T-helper 1 cell (primary cell): ENCODE data around the gene ALOXE3.
A peak's percentile ranks its signal among the peaks of the same experiment; 100 is the strongest.
"Not testable (repeated sequence)": the region's sequence is repeated elsewhere in the genome, so short reads cannot be mapped to it uniquely, and the experiment has no call there.

ENCODE experiments used
- DNase-seq, 5 donors: peaks; one replicate each; pipeline ENCODE4 v3.0.0-alpha.2; 2012 to 2020

The ALOXE3 gene

DNA sequence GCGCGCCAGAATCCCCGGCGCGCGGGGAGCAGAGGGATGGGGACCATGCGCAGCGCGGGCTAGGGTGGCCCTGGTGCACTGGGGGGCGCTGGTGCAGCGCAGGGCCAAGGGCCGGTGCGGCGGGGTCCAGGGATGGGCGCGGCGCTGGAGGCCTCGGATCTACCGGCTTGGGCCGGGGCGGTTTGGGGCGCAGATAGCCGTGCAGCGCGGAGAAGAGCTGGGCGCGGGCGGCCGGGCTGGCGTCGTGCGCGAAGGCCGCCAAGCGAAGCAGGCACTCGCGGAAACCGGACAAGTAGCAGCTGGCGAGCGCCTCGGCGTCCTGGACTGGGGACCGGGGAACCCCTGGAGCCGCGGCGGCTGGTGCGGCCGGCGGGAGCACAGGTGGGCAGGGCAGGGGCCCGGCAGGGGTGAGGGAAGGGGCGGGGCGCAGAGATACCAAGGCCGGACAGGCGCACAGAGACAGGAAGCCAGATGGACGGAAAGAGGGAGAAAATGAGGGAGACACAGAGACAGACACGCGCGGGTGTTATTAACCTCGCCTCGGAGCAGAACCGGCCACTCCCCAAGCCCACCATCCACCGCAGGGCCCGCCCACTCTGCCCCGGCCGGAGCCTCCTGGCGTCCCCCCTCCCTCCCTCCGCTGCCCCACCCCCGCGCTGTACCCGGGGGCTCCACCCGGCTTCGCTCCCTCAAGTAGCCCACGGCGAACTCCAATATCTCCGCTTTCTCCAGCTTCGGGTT lies 3.5 kb upstream of the ALOXE3 start:
- DNase-seq, result peak in 1 of 5 donors; percentile 63

DNA sequence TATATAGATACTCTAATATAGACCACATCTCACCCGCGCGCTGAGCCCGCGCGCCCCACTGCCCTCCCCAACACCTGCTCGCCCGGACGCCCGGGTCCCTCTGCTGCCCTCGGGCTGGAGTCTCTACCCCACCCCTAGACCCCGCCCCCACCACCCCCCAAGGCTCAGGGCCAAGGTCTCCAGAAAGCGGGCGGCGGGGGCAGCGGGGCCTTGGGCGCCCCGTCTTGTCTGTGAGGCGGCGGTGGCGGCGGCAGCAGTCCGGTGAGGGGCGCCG lies 3.0 kb upstream of the ALOXE3 start:
- no peak for DNase-seq

DNA sequence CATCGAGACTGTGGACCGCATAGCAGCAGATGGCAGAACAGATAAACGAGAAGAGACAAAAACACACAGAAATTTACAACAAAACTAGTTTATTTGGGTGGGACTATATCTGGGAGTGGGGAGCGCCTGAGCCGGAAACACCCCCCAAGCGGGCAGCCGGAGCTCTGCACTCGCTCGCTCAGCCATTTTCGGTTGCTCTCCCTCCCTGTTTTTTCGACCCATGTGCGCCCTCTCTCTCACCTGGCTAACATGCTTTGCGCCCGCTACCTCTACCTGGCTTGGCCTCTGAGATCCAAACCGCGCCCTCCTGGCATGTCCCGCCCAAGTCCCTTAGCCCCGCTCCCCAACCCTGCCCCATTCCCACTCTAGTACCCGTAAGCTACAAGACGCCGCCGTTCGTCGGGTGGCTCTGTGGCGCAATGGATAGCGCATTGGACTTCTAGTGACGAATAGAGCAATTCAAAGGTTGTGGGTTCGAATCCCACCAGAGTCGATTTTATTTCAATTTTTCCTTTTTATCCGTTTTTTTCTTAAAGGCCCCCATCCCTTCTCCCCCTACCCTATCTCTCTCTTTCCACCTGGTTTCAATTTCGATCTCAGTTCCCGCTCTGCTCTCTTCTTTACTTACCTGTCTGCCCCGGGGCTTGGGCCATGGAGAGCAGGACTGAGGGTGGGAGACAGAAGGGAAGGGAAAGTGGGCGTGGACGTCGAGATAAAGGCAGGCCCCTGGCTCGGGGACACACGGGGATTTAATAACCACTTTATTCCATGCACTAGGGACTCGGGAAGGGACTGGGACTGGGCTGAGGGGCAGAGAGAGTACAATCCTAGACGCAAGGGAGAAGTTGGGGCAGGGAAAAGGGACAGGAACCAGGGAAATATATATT lies 2.4 kb upstream of the ALOXE3 start:
- peak in 4 of 5 donors; percentile 53 to 78 (median 56) for DNase-seq

DNA sequence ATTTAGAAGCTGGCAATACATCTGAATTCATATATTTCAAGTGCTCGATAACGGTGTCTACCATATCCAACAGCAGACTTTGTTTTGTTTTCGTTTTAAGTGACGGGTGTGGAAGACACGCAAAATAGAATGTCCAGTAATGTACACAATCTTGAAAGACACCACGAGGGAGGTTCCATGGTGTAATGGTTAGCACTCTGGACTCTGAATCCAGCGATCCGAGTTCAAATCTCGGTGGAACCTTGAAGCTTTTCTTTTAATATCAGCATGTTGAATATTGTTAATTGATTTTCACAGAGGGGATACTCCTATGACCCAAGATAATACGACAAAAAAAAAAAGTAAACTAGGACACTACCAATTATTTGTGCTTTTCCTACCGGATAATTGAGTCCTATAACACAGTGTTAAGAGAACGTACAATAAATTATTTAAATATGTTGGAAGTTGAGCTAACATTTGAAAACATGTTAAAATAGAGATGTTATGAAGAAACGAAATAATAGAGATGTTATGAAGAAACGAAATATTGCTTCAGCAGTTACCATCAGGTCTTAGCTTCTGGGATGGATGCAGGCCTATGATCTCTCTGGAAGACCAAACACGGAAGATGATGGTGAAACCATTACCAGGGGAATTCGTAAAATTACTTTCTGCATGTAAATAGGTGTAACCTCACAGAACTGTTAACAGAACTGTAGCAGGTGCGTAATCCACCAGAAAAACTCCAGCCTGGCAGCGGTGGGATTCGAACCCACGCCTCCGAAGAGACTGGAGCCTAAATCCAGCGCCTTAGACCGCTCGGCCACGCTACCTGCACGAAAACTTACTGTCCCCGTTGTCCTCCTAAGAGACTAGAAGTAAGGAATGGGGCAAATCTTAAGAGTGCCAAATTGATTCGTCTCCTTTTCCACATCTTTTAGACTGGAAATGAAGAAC lies 1.5 kb upstream of the ALOXE3 start:
- peak in 4 of 5 donors; percentile 63 to 90 (median 70) for DNase-seq

DNA sequence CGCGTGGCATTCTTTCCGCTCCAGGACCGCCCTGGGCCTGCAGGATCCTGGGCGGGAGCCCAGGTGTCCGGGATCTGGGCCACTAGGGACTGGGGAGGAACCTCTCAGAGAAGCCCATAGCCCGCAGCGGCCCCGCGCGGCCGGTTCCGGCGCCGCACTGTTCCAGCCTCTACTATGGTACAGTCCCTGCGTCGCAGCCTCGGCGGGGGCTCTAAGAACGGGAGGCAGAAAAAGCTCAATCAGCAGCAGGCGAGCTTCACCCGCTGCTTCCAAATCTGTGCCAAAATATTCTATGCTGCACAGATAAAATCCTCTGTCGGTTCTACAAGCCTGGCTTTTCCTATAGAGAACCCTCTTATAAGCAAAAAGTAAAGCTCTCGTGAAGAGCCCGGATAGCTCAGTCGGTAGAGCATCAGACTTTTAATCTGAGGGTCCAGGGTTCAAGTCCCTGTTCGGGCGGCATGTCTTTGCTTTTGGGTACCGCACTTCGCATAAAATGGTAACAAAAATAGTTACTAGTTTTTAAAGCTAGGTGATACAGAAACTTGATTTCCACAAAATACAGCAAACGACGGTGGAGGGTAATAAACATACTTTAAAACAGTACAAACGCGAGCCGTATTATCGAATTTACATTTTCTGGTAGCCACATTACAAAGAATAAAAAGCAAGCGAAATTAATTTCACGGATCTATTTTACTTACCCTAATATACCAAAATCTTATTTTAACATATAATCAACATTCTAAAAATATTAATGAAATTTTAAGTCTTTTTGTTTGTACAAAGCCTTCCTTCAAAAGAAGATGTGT lies 661 bp upstream of the ALOXE3 start:
- DNase-seq, result peak; percentile 64 to 83 (median 80)

DNA sequence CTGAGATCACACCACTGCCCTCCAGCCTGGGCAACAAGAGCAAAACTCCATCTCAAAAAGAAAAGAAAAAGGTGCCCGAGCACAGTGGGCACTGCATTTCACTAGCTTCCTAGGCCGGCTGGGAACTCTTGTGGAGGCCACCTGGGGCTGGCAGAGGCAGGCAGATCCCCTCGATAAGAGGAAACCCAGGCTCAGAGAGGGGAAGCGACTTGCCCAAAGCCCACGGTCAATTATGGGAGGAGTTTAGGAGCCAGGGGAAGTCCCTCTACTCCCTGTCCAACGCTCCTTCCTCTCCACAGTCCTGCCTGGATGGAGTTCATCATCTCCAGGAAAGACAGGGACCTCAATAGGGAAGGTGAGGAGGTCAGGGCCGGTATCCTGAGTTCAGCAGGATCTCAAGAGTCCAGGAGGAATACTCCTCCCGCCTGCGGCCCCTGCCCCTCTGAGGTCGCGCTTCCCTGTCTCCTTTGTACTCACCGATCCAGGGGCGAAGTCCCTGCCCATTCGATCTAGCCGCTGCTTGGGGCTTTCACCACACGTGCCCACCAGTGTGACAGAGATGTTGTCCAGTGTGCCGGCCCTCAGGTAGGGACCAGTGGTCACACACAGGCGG lies 841 bp downstream of the ALOXE3 start:
- DNase-seq, result no peak

DNA sequence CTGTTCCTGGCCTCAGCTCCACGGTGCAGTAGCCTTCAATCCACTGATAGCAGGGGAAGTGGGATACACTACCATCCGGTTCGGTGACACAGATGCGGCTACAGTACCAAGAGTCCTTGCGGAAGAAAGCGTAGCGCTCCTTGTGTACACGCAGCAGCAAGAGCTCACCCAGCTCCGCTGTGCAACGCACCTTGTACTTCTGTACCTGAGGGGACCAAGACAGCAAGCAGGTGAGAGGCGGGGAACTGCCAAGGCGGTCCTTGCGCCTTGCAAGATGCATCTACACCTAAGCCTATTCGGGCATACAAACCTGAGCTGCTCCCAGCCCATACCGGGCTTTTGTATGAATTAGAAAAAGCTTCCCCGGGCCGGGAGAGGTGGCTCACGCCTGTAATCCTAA lies 1.5 kb downstream of the ALOXE3 start:
- no peak for DNase-seq

DNA sequence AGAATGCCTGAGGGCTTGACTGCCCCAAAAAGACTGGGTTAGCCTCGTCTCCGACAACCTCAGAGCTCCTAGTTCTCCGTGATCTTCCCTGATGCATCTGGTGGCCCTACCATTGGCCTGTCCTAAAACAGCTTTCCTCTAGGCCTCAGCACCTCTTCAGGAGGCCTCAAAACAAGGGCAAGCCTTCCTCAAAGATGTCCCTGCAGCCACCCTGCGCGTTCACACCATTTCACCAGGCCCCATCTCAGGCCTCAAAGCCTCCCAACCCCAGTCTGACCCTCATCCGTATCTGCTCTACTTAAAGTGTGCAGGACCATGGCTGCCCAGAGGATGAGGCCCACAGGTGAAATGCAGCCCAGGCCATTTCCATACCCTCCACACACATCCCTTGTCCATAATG lies 7.4 kb downstream of the ALOXE3 start:
- no peak for DNase-seq

DNA sequence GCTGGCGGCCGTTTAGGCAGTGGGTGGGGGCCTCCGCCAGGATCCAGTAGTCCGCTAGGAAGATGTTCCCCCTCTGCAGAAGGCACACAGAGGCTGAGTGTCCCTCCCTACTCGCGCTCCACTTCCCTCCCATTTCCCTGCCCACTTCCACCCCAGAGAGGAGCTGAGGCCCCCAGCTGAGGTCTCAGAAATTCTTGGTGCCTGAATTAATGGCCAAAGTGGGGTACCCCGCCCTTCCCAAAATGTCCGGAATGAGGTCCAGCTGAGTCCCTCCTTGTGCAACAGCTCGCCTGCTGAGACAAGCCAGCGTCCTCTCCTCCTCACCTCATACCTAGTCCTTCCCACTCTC lies 7.9 kb downstream of the ALOXE3 start:
- no peak for DNase-seq

DNA sequence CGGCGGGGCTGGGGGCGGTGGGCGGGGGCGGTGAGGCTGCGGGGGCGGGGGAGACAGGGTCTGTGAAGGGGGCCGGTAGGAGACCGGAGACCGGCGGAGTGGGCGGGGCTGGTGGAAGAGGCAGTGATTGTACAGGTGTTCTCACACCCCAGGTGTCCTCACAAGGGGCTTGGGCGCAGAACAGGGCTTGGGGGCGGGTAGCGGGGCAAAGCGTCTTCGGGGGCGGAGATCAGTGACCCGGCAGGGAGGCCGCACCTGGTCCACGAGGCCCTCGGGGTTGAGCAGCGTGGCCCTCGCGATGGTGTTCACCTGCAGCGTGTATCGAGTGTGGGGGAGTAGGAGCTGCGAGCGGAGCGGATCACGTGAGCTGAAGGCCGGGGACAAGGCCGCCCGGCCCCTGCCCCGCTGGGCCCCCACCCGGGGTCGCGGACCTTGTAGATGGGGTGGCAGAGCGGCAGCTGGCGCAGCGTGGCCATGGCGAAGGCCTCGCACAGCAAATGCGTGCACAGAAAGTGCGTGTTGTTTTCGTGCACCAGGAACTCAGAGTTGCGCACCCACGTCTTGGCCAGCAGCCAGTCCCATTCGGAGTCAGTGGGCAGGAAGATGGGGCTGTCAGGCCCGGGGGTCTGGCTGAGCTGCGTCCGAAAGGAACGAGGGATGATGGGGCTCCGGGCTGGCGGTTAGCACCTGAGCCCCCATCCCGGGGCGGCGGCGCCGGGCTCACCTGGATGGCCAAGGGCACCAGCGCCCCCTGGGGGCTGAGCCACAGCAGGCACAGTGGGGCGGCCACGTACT lies 8.5 kb downstream of the ALOXE3 start:
- DNase-seq, result peak; percentile 67 to 79 (median 76)

DNA sequence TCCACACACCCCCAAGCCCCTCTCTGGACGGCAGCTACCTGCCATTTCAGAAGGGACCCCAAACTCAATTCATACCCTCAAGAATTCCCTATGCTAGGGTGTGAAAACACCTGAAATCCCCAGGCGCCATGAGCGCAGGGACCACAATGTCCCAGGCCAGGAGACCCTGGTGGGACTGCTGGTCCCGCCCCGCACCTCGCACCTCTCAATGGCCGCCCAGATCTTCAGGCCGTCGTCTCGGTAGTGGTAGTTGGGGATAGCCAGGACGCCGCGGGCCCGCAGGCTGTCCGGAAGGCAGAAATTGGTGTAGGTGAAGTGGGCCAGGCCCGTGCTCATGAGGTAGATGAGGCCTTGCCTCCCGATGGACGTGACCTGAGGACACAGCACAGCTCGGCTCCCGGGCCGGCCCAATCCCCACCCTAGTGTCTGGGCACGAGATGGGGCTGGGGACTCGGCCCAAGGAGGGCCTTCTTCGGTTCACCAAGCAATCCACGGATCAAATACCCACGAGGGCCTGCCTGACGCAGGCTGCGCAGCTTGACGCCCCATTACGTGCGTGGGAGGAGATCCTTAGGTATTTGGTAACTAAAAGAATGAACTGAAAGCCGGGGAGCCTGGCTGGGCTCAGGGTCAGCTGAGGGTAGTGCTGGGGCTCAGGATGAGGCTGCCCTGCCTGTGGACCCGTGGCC lies 9.2 kb downstream of the ALOXE3 start:
- no peak for DNase-seq

DNA sequence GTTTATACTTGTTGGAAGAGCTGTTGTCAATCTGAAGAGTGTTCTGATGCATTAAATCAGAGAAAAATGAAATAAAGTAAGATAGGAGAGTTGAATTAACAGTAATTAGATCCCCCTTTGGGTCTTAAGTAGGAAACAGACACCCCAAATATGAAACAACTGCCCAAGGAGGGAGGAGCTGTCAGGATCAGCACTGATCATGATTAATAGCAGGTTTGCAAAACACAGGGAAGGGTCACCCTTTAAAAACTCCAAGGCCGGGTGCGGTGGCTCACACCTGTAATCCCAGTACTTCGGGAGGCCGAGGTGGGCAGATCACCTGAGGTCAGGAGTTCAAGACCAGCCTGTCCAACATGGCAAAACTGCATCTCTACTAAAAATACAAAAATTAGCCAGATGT lies 11.3 kb downstream of the ALOXE3 start:
- not testable (repeated sequence) for DNase-seq

DNA sequence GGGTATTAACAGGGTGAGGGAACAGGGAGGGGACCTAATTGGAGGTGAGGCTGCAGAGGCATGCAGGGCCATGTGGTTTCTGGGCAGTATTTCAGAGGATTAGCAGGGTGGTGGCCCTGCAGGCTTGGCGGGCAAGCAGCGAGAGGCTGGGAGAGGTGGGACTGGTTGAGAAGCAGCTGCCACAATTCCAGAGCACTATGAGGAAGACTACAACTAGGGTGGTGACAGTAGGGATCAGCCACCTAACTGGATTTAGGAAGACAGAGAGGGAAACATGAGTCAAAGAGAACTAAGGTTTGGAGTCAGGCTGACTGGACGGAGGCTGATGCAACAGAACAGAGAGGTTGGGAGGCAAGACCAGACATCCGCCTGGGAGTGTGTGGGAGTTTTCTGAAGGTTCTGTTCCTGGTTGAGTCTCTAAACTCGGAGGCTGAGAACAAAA lies 12.3 kb downstream of the ALOXE3 start:
- DNase-seq, result peak in 1 of 5 donors; percentile 16

DNA sequence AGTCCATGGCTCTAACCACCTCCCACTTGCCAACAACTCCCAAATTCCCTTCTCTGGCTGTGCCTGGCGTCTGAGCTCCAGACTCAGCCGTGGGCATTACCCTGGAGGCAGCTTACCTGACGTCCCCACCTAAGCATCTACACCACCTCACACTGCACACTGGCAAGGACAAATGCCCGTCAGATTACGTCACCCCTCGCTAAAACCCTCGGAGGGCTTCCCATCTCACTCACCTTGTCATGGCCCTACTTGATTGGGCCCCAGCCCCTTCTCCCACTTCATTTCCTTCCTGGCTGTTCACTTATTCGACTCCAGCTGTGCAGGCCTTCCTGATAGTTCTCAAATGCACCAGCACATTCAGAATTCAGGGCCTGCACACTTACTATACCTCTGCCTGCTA lies 13.4 kb downstream of the ALOXE3 start:
- no peak for DNase-seq

DNA sequence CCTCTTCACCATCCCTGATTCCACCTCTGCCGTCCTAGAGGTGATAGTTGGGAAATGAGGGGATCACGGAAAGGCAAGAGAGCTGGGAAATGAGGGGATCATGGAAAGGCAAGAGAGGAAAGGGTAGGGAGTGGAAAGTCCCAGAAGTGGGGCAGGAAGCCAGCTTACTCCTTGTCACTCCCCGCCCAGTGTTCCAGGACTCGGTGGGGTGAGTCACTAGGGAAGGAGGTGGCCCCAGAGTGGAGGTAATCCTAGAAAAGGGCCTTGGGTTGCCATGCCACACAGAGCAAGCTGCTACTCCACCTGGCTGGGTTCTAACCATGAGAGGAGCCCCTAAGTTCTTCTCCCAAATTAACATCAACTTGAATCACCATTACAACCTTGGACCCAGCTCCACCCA lies 14.8 kb downstream of the ALOXE3 start:
- no peak for DNase-seq

DNA sequence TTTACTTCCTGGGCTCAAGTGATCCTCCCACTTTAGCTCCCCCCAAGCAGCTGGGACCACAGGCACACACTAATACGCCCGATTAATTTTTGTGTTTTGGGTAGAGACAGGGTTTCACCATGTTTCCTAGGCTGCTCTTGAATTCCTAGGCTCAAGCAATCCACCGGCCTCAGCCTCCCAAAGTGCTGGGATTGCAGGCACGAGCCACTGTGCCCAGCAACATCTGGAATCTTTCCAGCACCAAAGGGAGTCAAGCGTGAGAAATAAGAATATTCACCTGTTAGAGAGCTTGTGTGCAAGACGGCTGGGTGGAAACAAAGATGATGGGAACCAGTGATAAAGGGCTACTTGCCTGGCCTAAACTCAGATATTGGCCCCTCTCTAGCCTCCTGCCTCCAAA lies 16.6 kb downstream of the ALOXE3 start:
- DNase-seq, result no peak

DNA sequence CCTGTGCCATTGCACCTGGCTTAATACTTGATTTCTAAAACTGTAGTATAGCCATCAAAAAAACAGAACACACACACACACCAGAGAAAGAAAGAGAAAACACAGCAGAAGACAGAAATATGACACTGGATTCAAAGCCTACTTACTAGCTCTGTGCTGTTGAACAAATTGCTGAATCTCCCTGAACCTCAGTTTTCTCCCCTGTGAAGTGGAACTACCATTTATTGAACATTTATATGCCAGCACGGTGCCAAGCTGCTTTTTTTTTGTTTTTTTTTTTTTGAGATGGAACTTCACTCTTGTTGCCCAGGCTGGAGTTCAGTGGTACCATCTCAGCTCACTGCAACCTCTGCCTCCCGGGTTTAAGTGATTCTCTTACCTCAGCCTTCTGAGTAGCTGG lies 17.6 kb downstream of the ALOXE3 start:
- DNase-seq, result no peak

DNA sequence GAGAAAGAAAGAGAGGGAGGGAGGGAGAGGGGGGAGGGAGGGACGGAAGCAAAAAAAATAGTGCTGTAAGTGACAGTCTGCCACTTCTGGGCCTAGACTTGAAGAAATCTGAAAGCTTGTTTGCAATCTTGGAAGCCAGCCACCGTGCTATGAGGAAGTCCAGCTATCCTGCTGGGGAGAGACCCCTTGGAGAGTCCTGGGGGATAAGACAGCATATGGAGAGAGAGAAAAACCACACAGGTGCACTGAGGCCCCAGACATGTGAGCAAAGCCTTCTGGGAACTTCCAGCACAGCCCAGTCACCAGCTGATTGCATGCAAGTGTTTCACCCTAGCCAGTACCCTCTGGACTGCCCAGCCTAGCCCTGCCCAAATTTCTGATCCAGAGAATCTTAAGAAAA lies 18.2 kb downstream of the ALOXE3 start:
- DNase-seq, result no peak

DNA sequence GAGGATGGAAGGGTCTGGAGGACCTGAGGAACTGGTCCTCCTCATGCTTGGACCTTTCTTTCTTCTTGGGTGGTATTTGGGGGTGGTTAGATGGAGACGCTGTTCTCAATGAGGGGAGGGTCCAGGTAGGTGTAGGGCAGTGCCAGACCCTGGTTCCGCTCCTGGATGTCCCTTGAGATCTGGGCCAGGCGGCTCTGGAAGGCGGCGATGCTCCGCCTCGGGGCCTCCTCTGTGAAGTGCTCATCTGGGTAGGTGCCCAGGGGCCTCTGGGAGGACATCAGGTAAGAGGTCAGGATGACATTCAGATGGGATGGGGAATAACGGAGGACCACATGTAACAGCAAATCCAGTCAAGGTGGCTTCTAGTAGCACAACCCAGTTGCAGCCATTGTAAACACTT lies 21.8 kb downstream of the ALOXE3 start:
- no peak for DNase-seq

DNA sequence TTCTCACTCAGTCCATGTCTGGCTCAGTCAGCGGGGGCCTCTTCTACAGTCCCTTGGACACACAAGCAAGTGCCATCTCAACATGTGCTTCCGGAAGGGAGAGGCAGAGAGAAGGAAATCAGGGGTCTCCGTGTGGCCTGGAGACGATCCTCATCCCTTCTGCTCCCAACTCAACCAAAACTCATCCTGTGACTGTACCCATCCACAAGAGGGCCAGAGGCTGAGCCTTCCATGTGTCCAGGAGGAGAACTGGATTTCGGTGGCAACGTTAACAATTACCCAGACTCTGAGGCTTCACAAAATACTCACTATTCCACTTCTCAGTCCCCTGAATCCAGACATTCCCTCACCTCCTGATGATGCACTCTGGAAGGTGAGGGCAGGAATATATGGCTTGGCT lies 23.0 kb downstream of the ALOXE3 start:
- no peak for DNase-seq
